SKM-1 (cell line): ENCODE results near the gene IL16.
"Not testable (repeated sequence)": the region's sequence is repeated elsewhere in the genome, so short reads cannot be mapped to it uniquely, and the experiment has no call there.

Experiments
- DNase-seq: peaks from one replicate; lab custom pipeline; 2025; ENCODE audit not compliant: unreplicated experiment; lab: John Stamatoyannopoulos, UW

The IL16 gene

GRCh38 chr15:81196576-81197254 lies at the start of gene IL16:
IL16 (plus strand) TSS chr15:81196879; CDS start chr15:81225400, 28,521 bp downstream.
- DNase-seq: no peak

- no peak for DNase-seq
Observed at GRCh38 chr15:81151389-81151788, 45.3 kb upstream of the IL16 start.

- DNase-seq: no peak
Observed at GRCh38 chr15:81152339-81152738, 44.3 kb upstream of the IL16 start.

GRCh38 chr15:81152799-81153198 lies 43.9 kb upstream of the IL16 start:
- DNase-seq: no peak

GRCh38 chr15:81155375-81156218 lies 41.1 kb upstream of the IL16 start:
- peak; percentile 33 for DNase-seq

- no peak for DNase-seq
Observed at GRCh38 chr15:81156324-81156723, 40.4 kb upstream of the IL16 start.

- DNase-seq: no peak
Observed at GRCh38 chr15:81157195-81157938, 39.3 kb upstream of the IL16 start.

- DNase-seq: no peak
Observed at GRCh38 chr15:81157939-81158223, 38.8 kb upstream of the IL16 start.

- not testable (repeated sequence) for DNase-seq
Observed at GRCh38 chr15:81158561-81158960, 38.1 kb upstream of the IL16 start.

GRCh38 chr15:81160312-81161159 lies 36.1 kb upstream of the IL16 start:
- DNase-seq: no peak

GRCh38 chr15:81161160-81161673 lies 35.5 kb upstream of the IL16 start:
- no peak for DNase-seq

- no peak for DNase-seq
Observed at GRCh38 chr15:81161851-81162250, 34.8 kb upstream of the IL16 start.

GRCh38 chr15:81163961-81164800 lies 32.5 kb upstream of the IL16 start:
- DNase-seq: no peak

GRCh38 chr15:81165535-81165934 lies 31.1 kb upstream of the IL16 start:
- DNase-seq: no peak

GRCh38 chr15:81166636-81167305 lies 29.9 kb upstream of the IL16 start:
- no peak for DNase-seq

GRCh38 chr15:81168131-81168526 lies 28.6 kb upstream of the IL16 start:
- no peak for DNase-seq

- DNase-seq: no peak
Observed at GRCh38 chr15:81168644-81169043, 28.0 kb upstream of the IL16 start.

GRCh38 chr15:81170511-81170910 lies 26.2 kb upstream of the IL16 start:
- no peak for DNase-seq

- DNase-seq: no peak
Observed at GRCh38 chr15:81171286-81171685, 25.4 kb upstream of the IL16 start.
